Subcutaneous adipose tissue (tissue), 4 donors: ENCODE results near the gene XRCC6. TPM values are rescaled to one million over a fixed set of nuclear protein-coding genes. Genes with fewer than 3 reads are reported as not detected.

Experiments
- CTCF ChIP-seq: fragments of 450-650 bp; IDR thresholded peaks from one replicate; pipeline ENCODE4 v1.5.1; 2016; ENCODE audit warnings: low read depth, mild to moderate bottlenecking, control low read depth, antibody characterized with exemption, moderate library complexity
- total RNA-seq, 4 donors: library from RNA; depleted of rRNA; stranded (reverse); fragments of >200 nt; gene quantifications; one replicate each; pipeline ENCODE4 v1.1.0, GENCODE V29; 2016

Gene XRCC6
- 100 to 1,000 TPM; 151 to 186 (median 169) TPM for total RNA-seq

GRCh38 chr22:41621099-41621910, at the start of gene XRCC6:
TSS of gene XRCC6 (plus strand) at chr22:41621295. CDS start at chr22:41622005, 710 bp downstream.
- TF ChIP-seq CTCF: no peak

GRCh38 chr22:41571786-41572185, 49.3 kb upstream of the XRCC6 start:
- TF ChIP-seq CTCF: no peak

GRCh38 chr22:41573677-41574076, 47.4 kb upstream of the XRCC6 start:
- no peak for TF ChIP-seq CTCF

GRCh38 chr22:41574847-41575381, 46.2 kb upstream of the XRCC6 start:
- TF ChIP-seq CTCF: no peak

GRCh38 chr22:41575533-41575932, 45.6 kb upstream of the XRCC6 start:
- no peak for TF ChIP-seq CTCF

- TF ChIP-seq CTCF: no peak
These were observed 44.2 kb upstream of the XRCC6 start for GRCh38 chr22:41576877-41577276.

- TF ChIP-seq CTCF: no peak
These were observed 43.0 kb upstream of the XRCC6 start for GRCh38 chr22:41578114-41578513.
